22Rv1 (cell line): ENCODE data around the gene FAM174B.

Experiments
- CTCF ChIP-seq: fragments of 450-650 bp; IDR thresholded peaks from 2 replicates; pipeline ENCODE4 v1.5.1; 2017; ENCODE audit warnings: mild to moderate bottlenecking
- ZFX ChIP-seq: fragments of 450-650 bp; IDR thresholded peaks from 2 replicates; pipeline ENCODE4 v1.6.1; 2017; ENCODE audit warnings: antibody characterized with exemption, borderline replicate concordance

DNA sequence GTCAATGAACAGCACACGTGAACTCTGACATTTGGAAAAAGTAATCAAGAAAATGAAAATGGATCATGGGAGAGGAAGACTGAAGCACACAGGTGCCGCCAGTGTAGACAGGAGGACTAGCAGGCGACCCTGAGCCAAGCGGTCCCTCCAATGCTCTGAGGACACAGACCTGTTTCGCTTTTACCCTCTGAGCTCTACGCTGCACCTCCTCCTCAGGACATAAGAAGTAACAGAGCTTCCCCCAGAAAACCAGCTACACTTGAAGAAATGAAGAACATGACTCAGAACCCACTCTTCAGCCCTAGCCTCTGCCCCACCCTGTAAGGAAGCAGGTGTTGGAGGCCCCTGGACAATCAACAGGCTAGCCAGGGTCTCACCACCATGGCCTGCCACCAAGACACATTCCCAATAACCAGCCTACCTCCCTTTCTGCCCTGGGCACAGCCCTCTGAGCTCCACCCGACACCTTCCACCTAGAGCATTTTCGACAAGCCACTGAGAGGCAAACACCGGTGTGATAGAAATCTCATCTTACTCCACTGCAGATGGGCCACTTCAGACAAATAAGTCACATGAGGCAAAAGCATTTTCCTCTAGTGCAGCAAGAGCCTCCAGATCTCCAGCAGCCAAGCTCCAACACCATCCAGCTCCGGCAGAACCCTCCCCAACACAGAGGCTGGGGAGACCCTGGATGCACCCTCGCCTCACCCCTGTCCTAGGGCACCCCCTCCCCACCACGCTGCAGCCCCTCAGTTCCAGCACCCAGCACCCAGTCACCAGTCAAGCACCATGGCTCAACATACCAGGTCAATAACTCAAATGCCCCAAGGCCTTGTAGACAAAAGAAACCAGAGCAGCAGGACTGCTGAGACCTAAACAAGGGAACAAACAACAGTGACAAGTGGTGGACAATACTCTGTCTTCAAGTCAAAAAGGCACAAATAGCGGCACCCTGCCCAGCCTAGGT, 11.4 kb downstream of the FAM174B start:
- TF ChIP-seq CTCF = no peak
- TF ChIP-seq ZFX = no peak
